Measurements from ENCODE around the gene FOXB1.

The FOXB1 gene

DNA sequence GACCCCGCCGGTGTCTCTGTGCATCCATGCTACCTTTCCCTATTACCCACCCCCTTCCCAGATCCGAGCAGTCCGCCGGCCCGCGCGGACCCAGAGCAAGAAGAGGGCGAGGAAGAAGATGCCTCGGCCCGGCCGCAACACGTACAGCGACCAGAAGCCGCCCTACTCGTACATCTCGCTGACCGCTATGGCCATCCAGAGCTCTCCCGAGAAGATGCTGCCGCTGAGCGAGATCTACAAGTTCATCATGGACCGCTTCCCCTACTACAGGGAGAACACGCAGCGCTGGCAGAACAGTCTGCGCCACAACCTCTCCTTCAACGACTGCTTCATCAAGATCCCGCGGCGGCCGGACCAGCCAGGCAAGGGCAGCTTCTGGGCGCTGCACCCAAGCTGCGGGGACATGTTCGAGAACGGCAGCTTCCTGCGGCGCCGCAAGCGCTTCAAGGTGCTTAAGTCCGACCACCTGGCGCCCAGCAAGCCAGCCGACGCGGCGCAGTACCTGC lies 788 bp downstream of the FOXB1 start:
- peak; percentile 34 for DNase-seq (ENCODE audit: low spot score)
- TF ChIP-seq, protein P1, sequence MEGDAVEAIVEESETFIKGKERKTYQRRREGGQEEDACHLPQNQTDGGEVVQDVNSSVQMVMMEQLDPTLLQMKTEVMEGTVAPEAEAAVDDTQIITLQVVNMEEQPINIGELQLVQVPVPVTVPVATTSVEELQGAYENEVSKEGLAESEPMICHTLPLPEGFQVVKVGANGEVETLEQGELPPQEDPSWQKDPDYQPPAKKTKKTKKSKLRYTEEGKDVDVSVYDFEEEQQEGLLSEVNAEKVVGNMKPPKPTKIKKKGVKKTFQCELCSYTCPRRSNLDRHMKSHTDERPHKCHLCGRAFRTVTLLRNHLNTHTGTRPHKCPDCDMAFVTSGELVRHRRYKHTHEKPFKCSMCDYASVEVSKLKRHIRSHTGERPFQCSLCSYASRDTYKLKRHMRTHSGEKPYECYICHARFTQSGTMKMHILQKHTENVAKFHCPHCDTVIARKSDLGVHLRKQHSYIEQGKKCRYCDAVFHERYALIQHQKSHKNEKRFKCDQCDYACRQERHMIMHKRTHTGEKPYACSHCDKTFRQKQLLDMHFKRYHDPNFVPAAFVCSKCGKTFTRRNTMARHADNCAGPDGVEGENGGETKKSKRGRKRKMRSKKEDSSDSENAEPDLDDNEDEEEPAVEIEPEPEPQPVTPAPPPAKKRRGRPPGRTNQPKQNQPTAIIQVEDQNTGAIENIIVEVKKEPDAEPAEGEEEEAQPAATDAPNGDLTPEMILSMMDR (IDR thresholded peaks at IDR 0.05; ENCODE audit: extremely low read depth, missing control alignments): no peak

DNA sequence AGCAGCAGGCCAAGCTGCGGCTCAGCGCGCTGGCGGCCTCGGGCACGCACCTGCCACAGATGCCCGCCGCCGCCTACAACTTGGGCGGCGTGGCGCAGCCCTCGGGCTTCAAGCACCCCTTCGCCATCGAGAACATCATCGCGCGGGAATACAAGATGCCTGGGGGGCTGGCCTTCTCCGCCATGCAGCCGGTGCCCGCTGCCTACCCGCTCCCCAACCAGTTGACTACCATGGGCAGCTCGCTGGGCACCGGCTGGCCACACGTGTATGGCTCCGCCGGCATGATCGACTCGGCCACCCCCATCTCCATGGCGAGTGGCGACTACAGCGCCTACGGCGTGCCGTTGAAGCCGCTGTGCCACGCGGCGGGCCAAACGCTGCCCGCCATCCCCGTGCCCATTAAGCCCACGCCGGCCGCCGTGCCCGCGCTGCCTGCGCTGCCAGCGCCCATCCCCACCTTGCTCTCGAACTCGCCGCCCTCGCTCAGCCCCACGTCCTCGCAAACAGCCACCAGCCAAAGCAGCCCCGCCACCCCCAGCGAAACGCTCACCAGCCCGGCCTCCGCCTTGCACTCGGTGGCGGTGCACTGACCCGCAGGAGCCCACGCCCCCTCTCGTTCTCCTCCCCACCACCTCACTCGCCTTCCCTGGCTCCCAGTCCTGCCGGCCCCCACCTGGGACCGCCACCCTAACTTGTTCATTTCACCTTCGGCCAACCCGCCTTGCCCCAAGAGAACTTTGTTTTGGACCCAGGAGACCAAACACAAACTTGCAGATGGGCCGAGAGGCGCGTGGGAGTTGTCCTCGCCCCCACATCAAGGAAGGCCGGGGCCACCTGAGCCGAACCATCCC lies 1.5 kb downstream of the FOXB1 start:
- DNase-seq (ENCODE audit: low spot score): peak; percentile 26
- TF ChIP-seq, protein P1 (IDR thresholded peaks at IDR 0.05; ENCODE audit: extremely low read depth, missing control alignments): no peak

DNA sequence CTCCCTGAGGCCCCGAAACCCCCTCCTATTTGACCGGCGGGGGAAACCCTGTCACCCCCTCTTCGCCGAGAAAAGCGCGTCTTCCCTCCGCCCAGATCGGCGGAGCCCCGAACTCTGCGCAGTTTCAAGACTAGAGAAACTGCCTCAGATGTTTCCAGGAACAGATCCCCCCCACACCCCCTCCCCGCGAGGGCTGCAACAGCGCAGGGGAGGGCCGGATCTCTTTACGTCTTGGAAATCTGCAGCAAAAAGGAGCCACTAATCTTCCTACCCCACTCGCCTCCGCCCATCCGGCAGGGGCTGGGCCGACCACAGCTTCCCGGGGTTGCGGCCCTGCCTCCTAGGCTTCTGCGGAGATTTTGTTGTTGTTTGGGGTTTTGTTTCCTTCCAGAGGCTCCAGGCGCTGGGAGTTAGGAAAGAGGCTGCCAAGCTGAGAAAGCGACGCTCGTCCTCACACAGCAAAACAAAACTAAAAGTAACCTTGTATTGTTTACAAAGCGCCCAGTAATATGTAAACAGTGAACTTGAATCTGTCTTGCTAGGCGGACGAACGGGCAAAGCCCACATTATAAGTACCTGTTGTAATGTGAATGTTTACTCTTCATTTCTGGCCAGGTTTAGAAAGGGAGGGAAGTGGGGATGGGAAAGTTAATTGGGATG lies 2.2 kb downstream of the FOXB1 start:
- TF ChIP-seq, protein P1 (IDR thresholded peaks at IDR 0.05; ENCODE audit: extremely low read depth, missing control alignments): no peak
- DNase-seq (ENCODE audit: low spot score): peak; percentile 63

DNA sequence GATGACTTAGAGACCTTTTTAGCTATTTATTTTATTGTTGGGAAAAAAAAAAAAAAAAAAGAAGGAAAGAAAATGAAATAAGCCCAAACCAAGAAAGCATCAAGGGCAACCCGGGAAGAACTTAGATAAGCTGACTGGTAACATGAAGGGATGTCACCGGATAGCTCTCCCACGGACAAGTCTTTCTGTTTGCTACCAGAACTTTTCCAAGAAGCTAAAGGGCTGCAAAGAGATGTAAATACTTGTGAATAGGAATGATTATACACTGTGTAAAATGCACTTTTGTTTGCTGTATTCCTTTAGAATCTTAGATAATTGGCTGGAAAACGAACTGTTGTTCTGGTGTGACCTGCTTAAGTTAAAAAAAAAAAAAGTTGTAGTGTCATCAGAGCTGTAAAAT lies 2.8 kb downstream of the FOXB1 start:
- DNase-seq (ENCODE audit: low spot score): no peak
- TF ChIP-seq, protein P1 (IDR thresholded peaks at IDR 0.05; ENCODE audit: extremely low read depth, missing control alignments): no peak

DNA sequence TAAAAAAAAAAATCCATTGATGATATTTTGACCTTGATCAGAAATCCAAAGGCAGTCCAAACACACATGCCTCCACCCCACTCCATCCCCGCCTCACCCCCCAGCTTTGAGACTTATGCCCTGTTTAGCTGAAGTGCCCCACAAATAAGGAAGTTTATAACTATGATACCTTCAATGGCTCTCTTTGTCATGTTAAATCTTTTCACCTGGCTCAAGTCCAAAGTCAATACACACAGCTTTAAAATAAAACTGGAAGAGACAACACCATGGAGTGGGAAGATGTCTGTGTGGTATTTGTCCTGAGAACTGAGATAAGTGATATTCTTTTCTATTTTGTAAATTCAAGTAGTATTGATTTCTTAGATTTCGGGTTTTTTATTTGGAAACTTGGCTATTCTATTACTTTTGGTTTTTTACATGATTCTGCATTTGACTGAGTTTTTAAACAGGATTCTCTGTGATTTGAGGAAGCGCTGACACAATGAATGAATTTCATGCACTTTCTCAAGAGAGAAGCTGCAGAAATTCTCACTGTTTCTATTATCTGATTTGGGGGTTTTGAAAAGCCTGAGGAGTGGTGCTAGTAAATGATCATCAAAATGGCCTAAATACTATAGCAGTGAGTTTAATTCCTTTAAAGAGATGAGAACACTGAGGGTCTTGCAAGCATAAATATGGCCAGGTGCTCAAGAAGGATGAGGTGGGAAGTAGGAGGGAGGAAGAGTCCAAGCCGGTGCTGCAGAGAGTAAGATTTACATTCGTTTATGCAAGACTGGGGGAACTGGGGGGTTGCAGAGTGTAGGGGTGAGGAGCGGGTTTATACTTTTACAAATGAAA lies 5.2 kb downstream of the FOXB1 start:
- no peak for DNase-seq (ENCODE audit: low spot score)
- TF ChIP-seq, protein P1 (IDR thresholded peaks at IDR 0.05; ENCODE audit: extremely low read depth, missing control alignments): no peak

DNA sequence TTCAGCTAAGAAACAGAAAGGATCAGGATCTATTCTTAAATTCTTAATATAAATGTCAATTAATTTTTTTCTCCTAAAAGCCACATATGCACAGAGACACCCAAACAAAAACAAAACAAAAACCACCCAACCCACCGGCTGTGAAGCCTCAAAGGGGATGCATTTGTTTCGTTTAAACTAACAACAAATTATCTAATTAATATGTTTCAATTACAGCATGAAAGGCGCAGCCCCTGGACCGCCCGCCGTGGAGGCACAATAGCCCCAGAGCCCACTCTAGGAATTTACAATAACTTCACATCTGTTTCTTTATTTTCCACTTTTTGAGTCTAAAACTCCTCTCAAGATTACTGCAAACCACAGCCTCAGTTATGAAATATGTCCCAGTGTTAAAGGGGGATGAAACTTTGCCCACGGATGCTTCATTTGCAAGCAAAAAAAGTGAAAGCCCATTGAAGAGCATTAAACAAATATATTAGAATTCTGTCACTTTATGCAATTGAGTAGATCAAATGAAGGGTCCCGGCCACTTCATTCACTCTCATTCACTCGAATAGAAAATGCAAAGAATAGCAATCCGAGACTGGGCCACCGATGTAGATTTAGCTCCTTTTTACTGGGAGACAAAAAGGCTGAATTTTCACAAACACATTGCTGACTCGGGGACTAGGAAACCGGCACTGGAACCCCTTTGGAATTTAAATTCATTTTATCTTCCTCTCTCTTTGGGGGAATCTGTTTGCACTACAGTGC lies 6.0 kb downstream of the FOXB1 start:
- DNase-seq (ENCODE audit: low spot score): no peak
- TF ChIP-seq, protein P1 (IDR thresholded peaks at IDR 0.05; ENCODE audit: extremely low read depth, missing control alignments): no peak
